ENCODE data around the gene STIM1. TPM values are rescaled to one million over a fixed set of nuclear protein-coding genes. Genes with fewer than 3 reads are reported as not detected.

STIM1 gene
- total RNA-seq, 6 experiments from 2014 or later, result 36.4 to 48.0 (median 40.5) TPM

DNA sequence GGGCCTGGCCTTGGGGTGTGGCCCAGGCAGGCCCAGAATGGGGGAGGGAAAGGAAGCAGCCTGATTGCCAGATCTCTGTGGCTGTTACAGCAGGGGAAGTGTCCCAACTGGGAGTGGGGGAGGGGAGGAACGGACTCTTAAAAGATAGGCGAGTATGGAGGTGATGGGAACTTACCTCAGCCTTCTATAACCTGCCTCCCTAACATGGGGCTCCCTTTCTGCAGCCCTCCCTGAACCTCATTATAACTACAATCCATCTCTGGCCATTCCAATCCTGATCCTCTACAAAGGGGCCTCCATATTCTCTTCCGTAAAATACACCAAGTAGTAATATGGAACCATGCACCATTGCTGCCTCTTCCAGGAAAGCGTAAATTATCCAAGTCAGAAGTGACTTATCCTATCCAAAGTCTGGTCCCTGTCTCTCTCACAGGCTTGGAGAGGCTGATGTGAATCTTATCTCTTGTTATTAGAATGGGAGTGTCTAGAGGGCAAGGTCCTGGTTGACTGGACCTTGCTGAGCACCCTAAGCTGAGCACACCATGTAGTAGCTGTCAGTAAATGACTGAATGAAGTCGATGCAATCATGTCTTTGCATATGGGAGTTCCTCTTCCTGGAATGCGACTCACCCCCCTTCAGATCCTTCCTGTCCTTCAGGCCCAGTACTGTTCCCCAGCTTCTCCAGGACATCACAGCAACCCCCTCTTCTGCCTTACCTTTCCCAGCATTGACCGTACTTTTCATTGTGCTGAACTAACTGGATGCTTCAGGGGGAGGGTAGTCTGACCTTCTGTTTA, 20.6 kb upstream of the STIM1 start:
- ATAC-seq (peak; percentile 23 to 39 (median 30)), DNase-seq (peak; percentile 50 to 70 (median 68))
- H3K36me3 ChIP-seq, result peaks cover 0 to 3% (median 1%) of the 10 kb centered on the region in 4 donors
- H3K27ac ChIP-seq, result peak overlapping the region in 1 of 3 donors; percentile 27
- TF ChIP-seq POLR2A (IDR thresholded peaks at IDR 0.05) (no peak), CTCF (IDR thresholded peaks at IDR 0.05) (no peak)
- intact Hi-C loops (cut with DNase I), result no loop called here
- 53% methylated on average over 7 of the region's 7 CpGs for WGBS (ENCODE audit: insufficient coverage, low coverage, low lambda C conversion rate, missing lambda C conversion rate)
- no peaks in the 10 kb centered on the region for H3K9me3 ChIP-seq
- H3K4me1 ChIP-seq, result peaks cover 0 to 12% (median 0%) of the 10 kb centered on the region in 4 donors
- no peaks in the 10 kb centered on the region for H3K27me3 ChIP-seq
- H3K4me3 ChIP-seq, result no peak overlapping the region

GRCh38 chr11:3835751-3836150, 19.7 kb upstream of the STIM1 start:
- H3K4me3 ChIP-seq, result no peak overlapping the region
- WGBS (ENCODE audit: insufficient coverage, low coverage, low lambda C conversion rate, missing lambda C conversion rate), result 54% methylated on average over 4 of the region's 4 CpGs
- no peaks in the 10 kb centered on the region for H3K27me3 ChIP-seq
- no peaks in the 10 kb centered on the region for H3K9me3 ChIP-seq
- no peaks in the 10 kb centered on the region for H3K36me3 ChIP-seq
- peak overlapping the region in 1 of 3 donors; percentile 18 for H3K27ac ChIP-seq
- TF ChIP-seq POLR2A (IDR thresholded peaks at IDR 0.05), result no peak
- DNase-seq (peak in 1 of 3 donors; percentile 42), ATAC-seq (peak in 1 of 4 donors; percentile 4)
- intact Hi-C loops (cut with DNase I), result no loop called here
- H3K4me1 ChIP-seq, result peaks cover 0 to 16% (median 0%) of the 10 kb centered on the region in 4 donors

DNA sequence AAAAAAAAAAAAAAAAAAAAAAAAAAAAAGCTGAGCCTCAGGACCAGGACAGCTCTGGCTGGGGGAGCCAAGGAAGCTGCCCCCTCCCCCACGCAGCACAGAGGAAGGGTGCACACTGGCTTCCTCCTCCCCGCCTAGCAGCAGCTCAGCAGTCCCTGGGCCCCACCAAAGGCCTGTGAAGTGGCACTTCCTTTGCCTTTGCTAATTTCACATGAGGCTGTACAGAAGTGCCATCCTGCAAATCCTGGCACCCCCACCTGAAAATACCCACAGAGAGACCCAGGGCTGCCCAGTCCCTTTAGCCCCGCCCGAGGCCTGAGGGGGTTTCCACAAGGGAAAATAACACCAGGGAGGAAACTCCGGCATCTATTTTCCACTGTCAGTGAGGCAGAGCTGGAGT, 18.6 kb upstream of the STIM1 start:
- intact Hi-C loops (cut with DNase I), result no loop called here
- 28% methylated on average over 3 of the region's 5 CpGs for WGBS (ENCODE audit: insufficient coverage, low coverage, low lambda C conversion rate, missing lambda C conversion rate)
- no peaks in the 10 kb centered on the region for H3K36me3 ChIP-seq
- H3K4me3 ChIP-seq, result no peak overlapping the region
- H3K9me3 ChIP-seq, result no peaks in the 10 kb centered on the region
- ATAC-seq (peak in 1 of 4 donors; percentile 4), DNase-seq (peak; percentile 59 to 73 (median 63))
- peaks cover 0 to 13% (median 2%) of the 10 kb centered on the region in 4 donors for H3K4me1 ChIP-seq
- no peak for TF ChIP-seq CTCF (IDR thresholded peaks at IDR 0.05)
- TF ChIP-seq POLR2A (IDR thresholded peaks at IDR 0.05), result no peak
- peak overlapping the region in 2 of 3 donors; percentile 46 to 60 for H3K27ac ChIP-seq
- H3K27me3 ChIP-seq, result no peaks in the 10 kb centered on the region

- ATAC-seq (peak in 3 of 4 donors; percentile 2 to 7 (median 3)), DNase-seq (peak in 2 of 3 donors; percentile 62 to 65)
- peak overlapping the region in 2 of 3 donors; percentile 60 to 84 for H3K27ac ChIP-seq
- no peaks in the 10 kb centered on the region for H3K9me3 ChIP-seq
- intact Hi-C loops (cut with DNase I), result no loop called here
- no CpG with 5 or more reads among the region's 1 CpG for WGBS (ENCODE audit: insufficient coverage, low coverage, low lambda C conversion rate, missing lambda C conversion rate)
- H3K4me3 ChIP-seq, result peak overlapping the region in 1 of 3 donors; percentile 24
- H3K27me3 ChIP-seq, result no peaks in the 10 kb centered on the region
- H3K36me3 ChIP-seq, result no peaks in the 10 kb centered on the region
- H3K4me1 ChIP-seq, result peaks cover 0 to 5% (median 2%) of the 10 kb centered on the region in 4 donors
- TF ChIP-seq CTCF (IDR thresholded peaks at IDR 0.05) (no peak), POLR2A (IDR thresholded peaks at IDR 0.05) (no peak)
Measured at GRCh38 chr11:3837793-3838192, 17.7 kb upstream of the STIM1 start.

DNA sequence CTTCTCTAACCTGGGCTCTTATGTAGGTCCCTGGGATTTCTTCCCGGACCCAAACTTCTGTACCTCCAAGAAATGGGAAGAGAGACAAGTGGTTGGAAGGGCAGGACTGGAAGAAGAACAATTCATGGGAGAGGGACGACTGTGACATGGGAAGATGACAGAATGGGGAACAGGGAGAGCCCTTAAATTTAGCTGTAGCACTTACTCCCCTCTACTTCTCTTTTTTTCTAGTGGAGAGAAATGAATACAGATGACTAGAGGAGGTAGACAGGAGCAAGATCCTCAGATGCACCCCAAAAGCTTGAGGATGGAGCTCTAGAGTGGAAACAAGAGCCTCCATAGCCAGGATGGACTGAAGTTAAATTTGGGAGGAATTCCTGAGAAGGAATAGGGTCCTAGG, 17.0 kb upstream of the STIM1 start:
- peak overlapping the region in 1 of 3 donors; percentile 24 for H3K4me3 ChIP-seq
- intact Hi-C loops (cut with DNase I), result no loop called here
- WGBS (ENCODE audit: insufficient coverage, low coverage, low lambda C conversion rate, missing lambda C conversion rate), result 63% methylated on average over 2 of the region's 2 CpGs

More for the DNA sequence above, 17.0 kb upstream of the STIM1 start:
- Histone ChIP-seq H3K4me1 (peaks cover 0 to 5% (median 2%) of the 10 kb centered on the region in 4 donors), H3K9me3 (no peaks in the 10 kb centered on the region), H3K27ac (peak overlapping the region in 2 of 3 donors; percentile 60 to 84), H3K36me3 (no peaks in the 10 kb centered on the region), H3K27me3 (no peaks in the 10 kb centered on the region)
- no peak for TF ChIP-seq CTCF (IDR thresholded peaks at IDR 0.05)
- TF ChIP-seq POLR2A (IDR thresholded peaks at IDR 0.05), result no peak
- DNase-seq (no peak), ATAC-seq (no peak)

Measured in right lobe of liver (tissue), 6 donors.